Endodermal cell (in vitro differentiated cells): Measurements from ENCODE around the gene ROR2. TPM values are rescaled to one million over a fixed set of nuclear protein-coding genes. Genes with fewer than 3 reads are reported as not detected.

Experiments used
- DNase-seq: peaks from one replicate; pipeline ENCODE4 v3.0.0-alpha.2; 2017
- H3K27ac ChIP-seq: 2 replicates; pipeline ENCODE4 v1.5.1; 2013; ENCODE audit warnings: mild to moderate bottlenecking, low read depth, low read length, moderate library complexity
- H3K27me3 ChIP-seq: 2 replicates; pipeline ENCODE4 v1.6.1; 2013; ENCODE audit warnings: mild to moderate bottlenecking, low read length, moderate library complexity; ENCODE audit not compliant: insufficient read depth, control insufficient read depth, poor library complexity, severe bottlenecking
- H3K36me3 ChIP-seq: 2 replicates; pipeline ENCODE4 v1.7.0; 2013; ENCODE audit warnings: mild to moderate bottlenecking, low read length, moderate library complexity; ENCODE audit not compliant: control insufficient read depth, insufficient read depth
- H3K4me1 ChIP-seq: one replicate; pipeline ENCODE4 v1.7.0; 2013; ENCODE audit warnings: low read length; ENCODE audit not compliant: control insufficient read depth, insufficient read depth
- H3K4me3 ChIP-seq: 2 replicates; pipeline ENCODE4 v1.5.1; 2013; ENCODE audit warnings: mild to moderate bottlenecking, low read length, moderate library complexity
- H3K9ac ChIP-seq: 2 replicates; pipeline ENCODE4 v1.6.1; 2013; ENCODE audit warnings: mild to moderate bottlenecking, low read length, moderate library complexity; ENCODE audit not compliant: poor library complexity, severe bottlenecking; ENCODE audit errors: extremely low read depth
- H3K9me3 ChIP-seq: 2 replicates; pipeline ENCODE4 v1.6.1; 2013; ENCODE audit warnings: mild to moderate bottlenecking, low read length, moderate library complexity; ENCODE audit not compliant: control insufficient read depth
- H3K27ac Mint-ChIP-seq: 2 replicates; pipeline ENCODE4 v1.8.0; 2020; ENCODE audit warnings: mixed read lengths
- H3K27me3 Mint-ChIP-seq: 2 replicates; pipeline ENCODE4 v1.8.0; 2021; ENCODE audit warnings: mild to moderate bottlenecking, mixed read lengths; ENCODE audit not compliant: insufficient read depth
- H3K36me3 Mint-ChIP-seq: 2 replicates; pipeline ENCODE4 v1.8.0; 2020; ENCODE audit warnings: low read depth, mixed read lengths
- H3K4me1 Mint-ChIP-seq: 2 replicates; pipeline ENCODE4 v1.8.0; 2020; ENCODE audit warnings: mixed read lengths
- H3K4me3 Mint-ChIP-seq: 2 replicates; pipeline ENCODE4 v1.8.0; 2020; ENCODE audit warnings: mild to moderate bottlenecking, moderate library complexity, mixed read lengths
- H3K9me3 Mint-ChIP-seq: 2 replicates; pipeline ENCODE4 v1.8.0; 2020; ENCODE audit warnings: mild to moderate bottlenecking, mixed read lengths
- CTCF ChIP-seq: fragments of 200-600 bp; sonication (generic); conservative IDR thresholded peaks from 2 replicates; pipeline ENCODE4 v1.5.0; 2021; ENCODE audit warnings: antibody characterized with exemption, mild to moderate bottlenecking
- WGBS, 2 experiments: methylation state at CpG; one replicate each; pipeline versions ENCODE4 v1.1.5 to v1.1.7; 2013; ENCODE audit warnings: missing lambda C conversion rate in 2 of 2, mixed read lengths in 1 of 2; ENCODE audit not compliant: insufficient coverage in 1 of 2, insufficient read length in 1 of 2; 5-methylcytosine and 5-hydroxymethylcytosine counted together
- total RNA-seq, 2 donors: library from RNA; stranded (reverse); fragmentation: NEBNext Ultra II Directional in 1 of 2; extraction: Animal tissue kit (Norgen Biotek cat#: 25700) in 1 of 2; gene quantifications; 2 replicates in 1 of 2; 3 replicates in 1 of 2; pipeline ENCODE4 v1.2.1, GENCODE V29; 2021

The ROR2 gene
- total RNA-seq, 2 donors from 2014 or later: 104 to 160 TPM

GRCh38 chr9:91741522-91741921, 208.5 kb downstream of the ROR2 start:
- no peak for TF ChIP-seq CTCF
- no peak overlapping the region for H3K27ac Mint-ChIP-seq

GRCh38 chr9:91740701-91741100, 209.3 kb downstream of the ROR2 start:
- peaks cover 86% of the 10 kb centered on the region for H3K36me3 ChIP-seq
- peaks cover 61% of the 10 kb centered on the region for H3K36me3 Mint-ChIP-seq
- no peaks in the 10 kb centered on the region for H3K27me3 Mint-ChIP-seq
- no peaks in the 10 kb centered on the region for H3K4me1 ChIP-seq
- H3K9me3 Mint-ChIP-seq: no peaks in the 10 kb centered on the region
- no peak overlapping the region for H3K4me3 ChIP-seq
- H3K27ac ChIP-seq: no peak overlapping the region
- no peak overlapping the region for H3K4me3 Mint-ChIP-seq
- H3K27ac Mint-ChIP-seq: no peak overlapping the region
- H3K9ac ChIP-seq: no peak overlapping the region
- peak; percentile 40 for TF ChIP-seq CTCF
- no peaks in the 10 kb centered on the region for H3K9me3 ChIP-seq
- no peaks in the 10 kb centered on the region for H3K27me3 ChIP-seq
- WGBS, 2 experiments: 84 to 95% methylated on average over 8 to 10 of the region's 10 CpGs
- DNase-seq: no peak
- H3K4me1 Mint-ChIP-seq: no peaks in the 10 kb centered on the region

More at GRCh38 chr9:91741522-91741921, 208.5 kb downstream of the ROR2 start:
- Histone ChIP-seq H3K9me3 (no peaks in the 10 kb centered on the region), H3K27ac (no peak overlapping the region), H3K4me1 (no peaks in the 10 kb centered on the region), H3K27me3 (no peaks in the 10 kb centered on the region), H3K36me3 (peaks cover 86% of the 10 kb centered on the region), H3K4me3 (no peak overlapping the region), H3K9ac (no peak overlapping the region)
- Mint-ChIP-seq H3K36me3 (peaks cover 58% of the 10 kb centered on the region), H3K4me1 (no peaks in the 10 kb centered on the region), H3K27me3 (no peaks in the 10 kb centered on the region), H3K4me3 (no peak overlapping the region), H3K9me3 (no peaks in the 10 kb centered on the region)
- no peak for DNase-seq

- Mint-ChIP-seq H3K9me3 (no peaks in the 10 kb centered on the region), H3K36me3 (peaks cover 55% of the 10 kb centered on the region), H3K27ac (no peak overlapping the region), H3K4me1 (no peaks in the 10 kb centered on the region), H3K27me3 (no peaks in the 10 kb centered on the region), H3K4me3 (no peak overlapping the region)
- Histone ChIP-seq H3K36me3 (peaks cover 87% of the 10 kb centered on the region), H3K27me3 (no peaks in the 10 kb centered on the region), H3K4me3 (no peak overlapping the region), H3K9ac (no peak overlapping the region), H3K27ac (no peak overlapping the region), H3K9me3 (no peaks in the 10 kb centered on the region), H3K4me1 (no peaks in the 10 kb centered on the region)
- 95 to 98% methylated on average over 13 to 16 of the region's 16 CpGs for WGBS, 2 experiments
- TF ChIP-seq CTCF: no peak
- DNase-seq: no peak
These were observed 213.0 kb downstream of the ROR2 start for GRCh38 chr9:91736898-91737601.
